GM15510 (cell line): Measurements from ENCODE around the gene FXYD6.

Source experiments
- POLR2A ChIP-seq: IDR thresholded peaks from 3 replicates; pipeline ENCODE4 v1.6.1; 2011; ENCODE audit warnings: borderline replicate concordance; ENCODE audit not compliant: insufficient read length; ENCODE audit errors: extremely low read depth

FXYD6 gene

DNA sequence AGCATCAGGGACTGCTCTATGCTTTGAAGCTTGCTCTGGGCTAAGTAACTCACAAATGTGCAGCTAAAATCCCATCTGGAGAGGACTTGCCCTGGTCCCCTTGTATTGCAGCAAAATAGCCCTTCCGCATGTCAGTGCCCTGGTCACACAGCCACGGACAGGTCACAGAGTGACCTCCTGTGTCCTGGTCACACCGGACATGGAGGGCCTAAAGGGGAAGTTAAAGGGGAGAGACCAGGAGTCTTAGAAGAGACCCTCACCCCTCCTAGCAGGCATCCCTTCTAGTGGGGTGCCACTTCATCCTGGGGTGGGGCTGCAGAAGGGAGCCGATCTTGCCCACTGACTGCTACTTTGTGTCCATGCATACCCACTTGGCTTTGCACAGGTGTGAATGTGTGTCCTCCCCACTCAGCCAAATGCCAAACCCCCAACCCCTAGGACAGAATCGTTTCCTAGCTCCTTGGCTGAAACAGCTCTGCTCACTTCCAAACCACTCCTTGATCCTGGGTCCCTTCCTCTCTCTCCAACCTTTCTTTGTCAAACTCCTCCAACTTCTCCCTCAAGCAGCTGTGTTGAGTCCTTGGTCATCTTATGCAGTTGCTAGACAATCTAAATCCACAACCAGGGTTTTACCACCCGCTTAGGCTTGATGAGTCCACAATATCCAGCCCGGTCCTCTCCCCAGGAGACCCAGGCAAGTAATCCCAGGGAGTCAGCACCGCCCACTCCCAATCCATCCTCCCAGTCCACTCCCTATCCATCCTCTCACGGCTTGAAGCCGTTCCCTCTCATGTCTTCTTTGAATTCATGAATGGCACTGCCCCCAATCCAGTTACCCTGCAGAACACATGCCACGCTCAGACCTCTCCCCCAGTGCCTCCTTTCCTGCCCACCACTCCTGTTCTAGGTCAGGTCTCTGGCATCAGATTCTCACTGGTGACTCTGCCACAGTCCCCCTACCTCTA lies 3.3 kb upstream of the FXYD6 start:
- TF ChIP-seq POLR2A = no peak

DNA sequence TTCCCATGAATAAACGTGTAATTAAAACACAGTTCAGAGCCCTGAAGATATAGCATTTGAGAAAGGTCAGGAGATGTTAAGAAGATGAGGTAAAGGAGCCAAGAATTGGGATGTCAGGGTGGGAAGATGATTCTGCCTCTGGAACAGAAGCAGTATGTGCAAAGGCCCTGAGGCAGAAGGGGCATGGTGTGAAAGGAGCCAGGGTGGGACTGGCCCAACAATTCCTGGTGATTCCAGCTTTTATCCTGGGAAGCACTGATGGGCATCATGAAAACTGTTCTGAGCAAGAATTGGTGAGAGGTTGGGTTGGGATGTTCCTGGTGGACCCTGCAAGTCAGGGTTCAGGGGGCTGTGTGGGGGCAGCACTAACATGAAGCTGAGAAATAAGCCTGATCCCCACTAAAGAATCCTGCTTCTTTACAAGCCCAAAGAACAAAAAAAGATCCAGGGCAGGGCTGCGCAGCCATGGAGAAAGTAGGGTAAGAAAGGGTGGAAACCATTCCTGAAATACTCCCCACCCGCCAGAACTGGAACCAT lies 2.5 kb upstream of the FXYD6 start:
- TF ChIP-seq POLR2A = no peak

DNA sequence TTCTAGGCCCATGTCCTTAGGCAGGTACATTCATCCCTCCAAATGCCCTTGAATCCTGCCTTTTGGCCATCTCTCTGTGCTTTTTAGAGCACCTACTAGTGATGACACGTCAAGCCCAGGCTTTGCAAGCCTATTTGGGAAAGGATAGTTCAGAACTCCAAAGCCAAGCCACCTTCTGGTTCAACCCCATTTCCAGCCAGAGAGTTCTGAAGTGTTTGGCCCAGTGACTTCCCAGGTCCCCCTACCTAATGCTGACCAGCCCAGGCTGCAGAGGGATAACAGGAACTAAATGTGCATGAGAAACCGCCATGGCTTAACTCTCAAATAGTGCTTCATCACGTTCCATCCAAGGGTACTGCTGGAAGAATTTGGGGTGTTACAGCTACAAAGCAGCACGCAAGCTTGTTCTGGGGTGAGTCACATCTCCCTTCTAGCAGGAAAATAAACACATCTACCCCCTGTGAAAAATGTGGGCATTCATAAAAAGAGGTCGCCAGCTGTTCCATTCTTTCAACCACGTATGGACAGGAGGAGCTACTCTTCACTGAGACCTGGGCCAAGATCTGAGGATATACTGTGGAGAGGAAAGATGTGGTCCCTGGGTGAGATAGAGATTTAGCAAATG lies 2.0 kb upstream of the FXYD6 start:
- TF ChIP-seq POLR2A = no peak

DNA sequence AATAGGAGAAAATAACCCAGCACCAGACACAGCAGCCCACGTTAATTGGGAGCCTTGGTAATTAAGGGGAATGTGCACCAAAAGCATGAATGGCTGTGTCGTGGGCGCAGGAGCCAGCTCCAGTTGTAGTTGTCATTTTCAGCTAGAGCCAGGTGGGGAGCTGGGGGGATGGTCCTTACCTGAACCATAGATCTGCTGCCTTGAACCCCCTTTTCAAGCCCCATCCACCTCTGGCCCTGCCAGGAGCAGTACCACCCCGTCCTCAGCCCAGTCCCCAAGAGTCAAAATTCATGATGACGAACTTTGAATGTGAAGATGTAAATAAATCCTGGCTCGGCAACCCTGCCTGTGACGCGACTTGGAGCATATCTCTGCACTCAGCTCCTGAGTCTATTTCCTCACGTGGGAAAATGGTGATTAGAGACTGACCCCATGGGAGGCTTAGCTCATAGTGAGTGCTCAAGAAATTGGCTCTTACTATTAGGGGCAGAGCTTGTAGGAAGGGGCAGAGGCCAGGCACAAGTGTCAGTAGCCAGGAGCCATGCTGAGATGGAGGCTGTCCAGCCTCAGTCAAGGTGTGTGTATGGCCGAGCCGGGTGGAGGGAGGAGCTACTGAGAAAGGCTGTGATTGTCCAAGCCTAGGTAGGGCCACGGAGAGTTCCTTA lies 794 bp upstream of the FXYD6 start:
- TF ChIP-seq POLR2A = no peak

DNA sequence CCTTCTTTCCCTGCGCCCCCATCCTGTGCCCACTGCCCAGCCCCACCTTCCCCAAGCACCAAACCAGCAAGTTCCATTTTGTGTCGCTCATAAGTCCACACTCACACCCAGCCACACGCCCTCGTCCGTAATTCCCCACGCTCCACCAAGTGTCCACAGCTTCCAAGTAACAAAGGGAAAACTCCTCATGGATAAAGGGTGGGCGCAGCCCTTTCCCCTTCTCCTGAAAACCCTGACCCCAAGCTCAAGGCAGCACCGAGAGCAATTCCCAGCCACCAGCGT lies 458 bp downstream of the FXYD6 start:
- no peak for TF ChIP-seq POLR2A

DNA sequence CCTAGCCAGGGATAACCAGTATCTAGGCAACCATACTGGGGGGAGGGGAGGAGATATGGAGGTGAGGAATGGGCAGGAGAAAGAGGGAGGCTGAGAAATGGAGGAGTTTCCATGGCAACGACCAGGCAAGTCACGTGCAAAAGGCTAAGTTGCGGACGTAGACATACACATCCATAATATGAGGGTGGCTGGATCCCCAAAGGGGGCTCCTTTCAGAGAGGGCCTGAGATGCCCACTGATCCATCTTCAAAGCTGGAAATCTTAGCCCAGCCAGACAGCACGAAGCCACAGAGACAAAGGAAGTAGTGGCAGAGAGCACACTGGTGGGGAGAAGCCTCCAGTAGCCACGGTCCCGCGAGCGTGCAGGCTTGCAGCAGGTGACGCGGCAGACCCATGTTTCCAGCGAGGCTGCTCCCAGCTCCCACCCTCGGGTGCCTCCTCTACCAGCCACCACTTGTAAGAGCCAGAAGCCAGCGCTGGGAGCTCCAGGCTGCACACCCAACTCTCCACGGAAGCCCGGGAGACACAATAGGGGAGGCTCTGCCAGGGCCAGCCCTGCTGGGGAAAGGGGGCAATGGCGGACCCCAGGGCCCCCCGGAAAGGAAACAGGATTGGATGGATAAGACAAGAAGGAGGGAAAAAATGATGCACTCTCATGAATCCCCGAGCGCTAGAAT lies 938 bp downstream of the FXYD6 start:
- TF ChIP-seq POLR2A = no peak

DNA sequence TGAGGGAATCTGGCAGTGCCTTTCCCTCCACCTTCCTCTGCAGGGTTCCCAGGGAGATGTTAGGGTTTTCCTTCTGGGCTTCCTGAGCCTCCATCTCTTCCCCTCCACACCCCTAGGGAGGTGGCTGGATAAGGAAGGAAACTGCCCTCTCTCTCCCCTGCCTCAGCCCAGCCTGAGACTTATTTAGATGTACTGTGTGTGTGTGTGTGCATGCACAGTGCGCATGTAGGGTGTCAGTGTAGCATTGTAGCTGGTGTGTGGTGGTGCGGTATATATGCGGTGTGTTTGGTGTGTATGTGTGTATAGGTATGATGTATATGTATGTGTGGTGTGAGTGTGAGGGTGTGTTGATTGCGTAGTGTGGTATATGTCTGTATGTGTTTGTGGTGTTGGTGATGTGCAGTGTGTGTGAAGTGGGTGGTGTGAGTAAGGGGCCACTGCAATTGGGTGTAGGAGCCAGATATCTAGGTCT lies 1.5 kb downstream of the FXYD6 start:
- TF ChIP-seq POLR2A = no peak

DNA sequence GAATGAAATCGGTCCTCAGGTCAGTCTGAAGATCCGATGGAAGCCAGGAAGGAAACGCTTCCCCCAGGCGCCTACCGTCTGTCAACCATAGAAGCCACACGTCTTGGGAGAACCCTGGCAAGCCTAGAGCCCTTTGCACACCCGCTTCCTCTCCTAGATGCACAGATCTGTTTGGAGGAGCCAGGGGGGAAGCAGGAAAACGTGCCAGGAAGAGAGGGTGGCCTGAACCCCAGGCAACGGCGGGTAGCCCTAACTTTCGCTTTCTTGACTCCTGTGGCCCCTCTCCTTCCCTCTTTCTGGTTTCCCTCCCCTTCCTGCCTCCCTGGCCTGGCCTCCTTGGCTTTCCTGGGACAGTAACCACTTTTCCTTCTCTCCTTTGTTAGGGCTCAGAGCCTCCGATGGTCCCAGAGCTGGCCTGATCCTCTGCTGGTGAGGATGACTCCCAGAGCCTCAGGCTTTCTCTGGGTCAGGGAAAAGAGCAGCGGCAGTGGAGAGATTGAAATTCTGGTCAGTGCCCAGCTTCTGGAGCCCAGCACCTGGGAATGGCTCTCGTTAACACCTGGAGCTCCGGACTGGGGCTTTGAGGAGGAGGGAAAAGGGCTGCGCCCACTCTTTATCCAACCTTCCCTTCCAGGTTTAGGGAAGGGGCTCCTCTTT lies 2.1 kb downstream of the FXYD6 start:
- no peak for TF ChIP-seq POLR2A

DNA sequence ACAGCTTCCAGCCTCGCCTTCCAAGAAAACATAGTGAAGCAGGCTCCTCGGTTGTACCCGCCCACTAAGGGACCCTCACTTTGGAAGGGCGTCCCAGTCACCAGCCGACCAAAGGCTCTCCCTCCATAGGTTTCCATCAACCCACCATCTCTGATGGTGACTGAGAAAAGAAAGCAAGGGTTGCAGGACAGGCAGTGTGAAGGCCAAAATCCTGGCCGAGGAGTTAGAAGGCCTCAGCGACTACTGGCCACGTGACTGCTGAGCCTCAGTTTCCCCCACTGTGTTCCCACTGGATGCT lies 2.7 kb downstream of the FXYD6 start:
- TF ChIP-seq POLR2A = no peak

DNA sequence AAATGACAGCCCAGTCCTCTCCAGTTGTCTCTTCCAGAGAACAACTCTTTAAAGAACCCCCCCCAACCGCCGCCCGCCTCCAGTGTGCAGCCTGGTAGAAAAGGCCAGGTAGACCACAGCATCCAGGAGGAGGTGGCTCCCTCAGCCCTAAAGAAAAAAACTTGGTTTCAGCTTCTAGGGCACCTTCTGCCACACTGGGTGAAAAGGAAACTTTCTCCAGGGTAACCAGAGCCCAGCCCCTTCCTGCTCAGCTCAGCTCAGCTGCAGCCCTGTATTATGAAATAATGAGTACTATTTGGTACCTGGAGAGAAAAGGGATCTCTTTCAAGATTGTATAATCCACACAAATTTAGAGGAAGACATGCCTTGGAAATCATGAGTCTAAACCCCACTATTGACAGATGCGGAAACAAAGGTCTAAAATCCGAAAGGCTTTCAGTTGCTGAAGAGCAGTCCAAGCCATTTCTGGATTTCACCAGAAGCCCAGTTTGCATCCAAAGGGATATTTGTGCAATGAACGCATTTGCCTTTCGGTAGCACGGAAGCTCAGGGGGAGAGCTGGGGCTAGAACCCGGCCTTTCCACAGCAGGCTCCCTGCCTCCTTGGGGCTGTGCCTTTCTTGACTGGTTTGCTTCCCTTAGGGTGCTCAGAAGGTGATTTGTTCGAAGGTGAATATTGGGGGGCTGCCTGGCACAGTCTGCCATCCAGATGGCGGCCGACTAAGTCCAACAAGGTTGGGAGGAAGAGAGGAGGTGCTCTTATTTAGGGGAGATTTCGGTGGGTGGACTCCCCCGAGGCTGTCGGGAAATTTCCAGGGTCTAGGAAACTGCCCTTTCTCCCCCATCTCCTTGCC lies 3.3 kb downstream of the FXYD6 start:
- no peak for TF ChIP-seq POLR2A

DNA sequence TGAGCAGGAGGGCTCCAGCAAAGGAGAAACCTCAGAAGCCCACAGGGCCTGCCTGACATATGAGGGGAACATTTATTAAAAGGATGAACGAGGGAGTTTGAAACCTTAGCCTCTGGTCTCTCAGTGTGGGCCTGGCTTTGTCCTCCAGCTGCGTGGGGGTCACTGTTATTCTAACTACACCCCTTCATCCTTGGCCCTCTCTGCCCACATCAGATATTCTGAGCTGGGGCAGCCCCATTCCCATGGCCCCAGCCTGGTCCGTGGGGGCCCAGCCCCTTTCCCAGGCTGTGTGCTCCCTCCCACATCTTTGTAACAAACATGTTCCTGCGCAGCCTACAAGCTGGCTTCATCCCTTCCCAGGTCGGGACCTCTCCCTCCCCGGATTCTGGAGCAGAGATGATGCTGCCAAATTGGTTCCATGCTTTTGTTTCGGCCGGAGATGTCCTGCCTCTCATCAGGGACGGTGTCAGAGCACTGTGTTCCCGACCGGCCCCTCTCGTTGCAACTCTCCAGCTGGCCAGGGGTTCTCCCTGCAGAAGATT lies 4.0 kb downstream of the FXYD6 start:
- no peak for TF ChIP-seq POLR2A

DNA sequence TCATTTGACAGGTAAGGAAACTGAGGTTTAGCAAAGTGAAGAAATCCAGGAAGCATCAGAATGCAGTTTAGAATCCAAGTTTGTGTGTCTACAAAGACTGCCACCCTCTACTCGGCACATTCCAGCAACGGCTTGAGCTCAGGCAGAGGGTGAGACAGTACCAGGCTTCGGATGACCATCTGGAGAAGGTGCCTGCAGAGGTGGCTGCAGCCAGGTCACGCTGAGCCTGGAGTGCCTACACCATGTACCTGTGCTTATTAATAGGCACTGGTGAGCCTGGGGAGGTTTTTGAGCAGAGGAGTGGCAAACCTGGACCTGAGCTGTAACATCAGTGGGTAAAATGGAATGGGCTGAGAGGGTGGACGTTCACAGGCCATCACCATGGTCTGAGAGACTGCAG lies 4.7 kb downstream of the FXYD6 start:
- no peak for TF ChIP-seq POLR2A

DNA sequence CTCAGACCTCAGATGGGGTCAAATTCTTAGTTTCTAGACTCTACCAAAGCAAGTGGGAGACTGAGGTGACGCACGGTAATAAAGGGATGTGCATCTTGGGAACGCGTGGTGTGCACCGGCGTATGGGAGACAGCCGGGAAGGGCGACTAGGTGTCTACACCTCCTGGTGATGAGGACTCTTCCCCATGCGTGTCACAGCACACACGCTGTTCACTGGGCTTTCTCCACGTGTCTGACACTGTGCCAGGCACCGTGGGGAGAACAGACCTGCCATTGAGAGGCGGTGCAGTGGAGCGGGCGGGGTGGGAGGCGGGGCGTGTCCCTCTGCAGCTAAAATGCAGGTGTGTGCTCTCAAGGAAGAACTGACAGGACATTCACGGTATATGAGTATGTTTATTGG lies 5.3 kb downstream of the FXYD6 start:
- no peak for TF ChIP-seq POLR2A
